8988T (cell line): ENCODE measurements around the gene SEC63.
A peak's percentile ranks its signal among the peaks of the same experiment; 100 is the strongest.

Source experiments
- DNase-seq: peaks from one replicate; pipeline ENCODE4 v3.0.0; 2011

The SEC63 gene

DNA sequence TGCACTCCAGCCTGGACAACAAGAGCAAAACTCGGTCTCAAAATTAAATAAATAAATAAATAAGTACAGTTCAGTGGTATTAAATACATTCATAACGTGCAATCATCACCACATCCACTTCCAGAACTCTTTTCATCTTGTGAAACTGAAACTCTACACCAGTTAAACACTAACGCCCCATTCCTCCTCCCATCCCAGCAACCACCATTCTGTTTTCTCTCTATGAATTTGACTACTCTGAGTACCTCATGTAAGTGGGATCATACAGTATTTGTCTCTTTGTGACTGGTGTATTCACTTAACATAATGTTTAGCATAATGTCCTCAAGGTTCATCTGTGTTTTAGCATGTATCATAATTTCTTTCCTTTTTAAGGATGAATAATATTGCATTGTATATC, 104.8 kb downstream of the SEC63 start:
- no peak for DNase-seq

DNA sequence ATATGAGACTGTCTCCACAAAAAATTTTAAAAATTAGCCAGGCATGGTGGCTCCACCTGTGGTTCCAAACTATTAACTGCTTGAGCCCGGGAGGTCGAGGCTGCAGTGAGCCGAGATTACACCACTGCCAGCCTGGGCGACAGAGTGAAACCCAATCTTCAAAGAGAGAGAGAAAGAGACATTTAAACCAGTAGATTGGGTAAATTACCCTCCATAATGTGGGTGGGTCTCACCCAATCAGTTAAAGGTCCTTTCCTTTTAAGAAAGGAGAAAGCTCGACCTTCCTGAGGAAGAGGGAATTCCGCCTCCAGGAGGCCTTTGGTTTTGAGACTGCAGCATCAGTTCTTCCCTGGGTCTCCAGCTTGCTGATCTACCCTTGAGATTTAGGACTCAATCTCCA, 108.7 kb downstream of the SEC63 start:
- DNase-seq: no peak

DNA sequence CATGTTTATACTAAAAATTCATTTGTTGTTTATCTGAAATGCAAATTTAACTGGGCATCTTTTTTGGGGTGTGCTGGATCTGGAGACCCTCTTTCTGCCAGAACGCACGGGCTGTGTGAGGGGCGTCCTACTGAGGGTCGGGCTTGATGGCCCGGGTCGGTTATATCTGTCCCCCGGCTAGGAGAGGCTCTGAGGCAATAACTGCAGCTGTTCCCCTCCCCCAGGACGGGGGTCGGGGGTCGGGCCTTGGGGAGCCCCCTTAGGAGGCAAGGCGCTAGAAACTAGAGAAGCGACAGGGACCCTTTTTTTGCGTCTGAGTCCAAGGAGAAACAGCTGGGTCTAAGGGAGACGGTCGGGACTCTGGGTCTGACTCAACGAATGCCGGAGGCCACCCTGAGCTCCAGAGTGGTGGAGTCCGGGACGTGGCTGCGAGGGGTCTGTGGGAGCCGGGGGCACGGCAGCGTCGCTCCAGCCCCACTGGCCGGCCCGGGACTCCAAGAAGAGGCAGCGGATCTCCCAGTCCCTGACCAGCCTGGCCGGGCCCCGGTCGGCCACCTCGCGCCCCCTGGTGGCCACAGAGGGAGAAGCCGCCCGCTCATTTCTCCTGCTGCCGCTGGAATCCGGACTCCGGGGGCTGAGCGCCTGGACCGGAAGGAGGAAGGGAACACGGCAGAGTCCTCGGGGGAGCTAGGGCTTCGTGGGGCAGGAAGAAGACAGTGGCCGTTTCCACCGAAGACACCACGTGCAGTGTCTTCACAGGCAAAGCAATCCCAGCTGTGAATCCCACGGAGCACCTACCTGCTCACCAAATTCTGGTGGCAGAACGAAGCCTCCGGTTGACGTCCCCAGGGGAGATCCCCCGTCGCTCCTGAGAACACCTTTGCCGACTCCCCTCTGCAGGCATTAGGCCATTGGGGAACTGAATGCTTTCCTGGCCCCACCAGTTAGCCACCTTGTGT, 109.9 kb downstream of the SEC63 start:
- peak; percentile 77 for DNase-seq

DNA sequence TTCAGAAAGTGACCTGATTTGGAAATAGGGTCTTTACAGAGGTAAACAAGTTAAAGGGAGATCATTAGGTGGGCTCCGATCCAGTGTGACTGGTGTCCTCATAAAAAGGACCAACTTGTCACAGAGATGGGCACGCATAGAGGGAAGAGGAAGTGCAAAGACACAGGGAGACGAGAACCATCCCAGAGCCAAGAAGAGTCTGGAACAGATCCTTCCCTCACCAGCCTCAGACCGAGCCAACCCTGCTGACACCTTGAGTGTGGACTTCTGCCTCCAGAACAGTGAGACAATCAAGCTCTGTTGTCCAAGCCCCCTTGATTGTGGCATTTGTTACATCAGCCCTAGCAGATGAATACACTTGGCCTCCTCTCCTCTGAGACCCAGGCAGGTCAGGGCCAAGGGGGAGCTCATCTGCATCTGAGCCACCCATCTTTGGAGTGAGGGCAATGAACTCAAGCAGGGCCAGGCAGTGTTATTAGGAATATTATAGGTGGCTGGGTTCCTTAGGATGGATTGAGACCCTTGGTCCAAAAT, 111.7 kb downstream of the SEC63 start:
- DNase-seq: no peak

DNA sequence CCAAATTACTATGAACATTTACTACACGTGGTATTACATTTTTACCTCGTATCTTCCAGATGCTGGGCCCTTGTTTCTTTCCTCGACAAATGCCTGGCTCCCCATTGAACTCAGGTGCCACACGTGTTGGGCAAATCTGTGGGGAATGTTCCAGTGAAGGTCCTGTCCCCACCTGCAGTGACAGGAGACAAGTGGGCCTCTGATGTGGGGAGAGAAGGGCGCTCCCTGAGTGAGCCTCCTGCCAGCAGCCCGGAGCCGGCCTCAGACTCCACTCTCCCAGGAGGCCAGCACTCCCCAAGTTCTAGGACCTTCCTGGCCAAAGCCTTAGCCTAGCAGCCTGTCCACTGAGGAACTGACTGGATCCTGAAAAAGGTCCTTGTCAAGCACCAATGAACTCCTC, 112.2 kb downstream of the SEC63 start:
- DNase-seq: no peak

DNA sequence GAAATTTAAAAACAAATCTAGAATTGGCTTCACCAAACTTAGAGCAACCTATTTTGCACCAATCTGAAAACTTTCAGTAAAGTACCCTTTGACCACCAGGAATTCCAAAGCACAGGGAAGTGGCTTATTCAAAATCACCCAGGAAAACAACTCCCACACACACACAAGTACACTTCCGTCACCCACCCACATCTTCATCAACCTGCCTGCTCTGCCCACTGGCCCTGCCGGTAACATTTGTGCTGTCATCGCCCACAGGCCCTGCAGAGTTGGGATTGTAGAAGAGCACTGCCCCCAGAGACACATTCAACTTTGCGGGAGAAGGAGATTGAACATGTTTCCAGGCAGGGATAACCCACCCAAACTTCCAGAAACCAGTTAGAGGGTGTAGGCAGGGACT, 114.6 kb downstream of the SEC63 start:
- DNase-seq: no peak

DNA sequence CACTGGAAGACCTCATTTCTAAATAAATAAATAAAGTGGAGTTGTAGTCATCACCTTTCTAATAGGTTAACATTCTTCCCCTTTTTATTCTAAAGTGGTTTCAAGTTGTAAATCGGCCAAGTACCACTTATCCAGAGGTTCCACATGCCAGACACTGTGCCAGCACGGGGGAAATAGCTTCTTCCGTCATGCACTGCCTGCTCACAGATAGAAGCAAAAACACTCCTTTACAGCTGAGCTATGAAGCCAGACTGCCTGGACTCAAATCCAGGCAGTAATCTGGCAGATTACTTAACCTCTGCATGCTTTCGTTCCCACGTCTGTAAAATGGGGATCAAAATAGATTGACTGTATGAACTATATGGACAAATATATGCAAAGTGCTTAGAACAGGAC, 116.7 kb downstream of the SEC63 start:
- no peak for DNase-seq

DNA sequence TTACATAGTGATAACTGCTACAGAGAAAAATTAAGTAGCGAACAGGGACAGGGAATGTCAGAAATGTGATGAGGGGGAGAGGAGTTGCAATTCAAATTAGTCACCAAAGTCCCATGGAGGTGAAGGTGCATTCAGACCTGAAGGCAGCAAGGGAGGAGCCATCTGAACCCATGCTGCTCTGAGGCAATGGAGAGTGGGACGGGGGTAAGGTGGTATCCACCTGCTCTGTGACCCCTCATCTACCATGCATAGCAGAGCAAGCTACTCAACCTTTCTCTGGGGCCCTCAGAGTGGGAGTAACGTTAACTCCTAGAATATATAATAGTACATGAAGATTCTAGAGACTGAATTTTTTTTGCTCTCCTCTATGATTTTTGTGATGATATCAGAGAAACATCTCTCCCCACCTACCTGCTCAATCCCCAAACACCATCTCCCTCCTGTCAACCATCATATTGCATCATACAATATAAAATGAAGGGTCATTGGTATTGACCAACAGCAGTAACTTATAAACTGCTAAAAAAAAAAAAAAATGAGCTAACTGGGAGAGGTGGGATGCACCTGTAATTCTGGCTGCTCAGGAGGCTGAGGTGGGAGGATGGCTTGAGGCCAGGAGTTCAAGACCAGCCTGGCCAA, 117.3 kb downstream of the SEC63 start:
- DNase-seq: no peak

DNA sequence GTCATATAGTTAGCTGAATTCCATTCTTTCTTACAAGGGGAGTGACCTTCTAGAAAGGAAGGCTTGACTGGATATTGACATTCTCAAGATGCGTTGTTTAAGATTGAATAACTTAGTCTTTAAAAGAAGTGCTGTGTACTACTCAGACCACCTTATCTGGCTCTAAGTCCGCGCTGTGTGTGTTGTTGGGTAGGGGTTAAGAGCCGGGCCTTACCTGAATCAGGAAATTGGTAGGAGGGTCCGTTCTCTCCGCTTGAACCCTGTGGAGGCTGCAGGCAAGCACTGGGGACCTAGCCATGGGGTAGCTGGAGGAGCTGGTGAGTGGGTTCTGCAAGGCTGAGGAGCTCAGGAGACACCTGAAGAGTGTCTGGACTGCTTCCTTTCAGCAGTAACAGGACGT, 124.9 kb downstream of the SEC63 start:
- DNase-seq: no peak

DNA sequence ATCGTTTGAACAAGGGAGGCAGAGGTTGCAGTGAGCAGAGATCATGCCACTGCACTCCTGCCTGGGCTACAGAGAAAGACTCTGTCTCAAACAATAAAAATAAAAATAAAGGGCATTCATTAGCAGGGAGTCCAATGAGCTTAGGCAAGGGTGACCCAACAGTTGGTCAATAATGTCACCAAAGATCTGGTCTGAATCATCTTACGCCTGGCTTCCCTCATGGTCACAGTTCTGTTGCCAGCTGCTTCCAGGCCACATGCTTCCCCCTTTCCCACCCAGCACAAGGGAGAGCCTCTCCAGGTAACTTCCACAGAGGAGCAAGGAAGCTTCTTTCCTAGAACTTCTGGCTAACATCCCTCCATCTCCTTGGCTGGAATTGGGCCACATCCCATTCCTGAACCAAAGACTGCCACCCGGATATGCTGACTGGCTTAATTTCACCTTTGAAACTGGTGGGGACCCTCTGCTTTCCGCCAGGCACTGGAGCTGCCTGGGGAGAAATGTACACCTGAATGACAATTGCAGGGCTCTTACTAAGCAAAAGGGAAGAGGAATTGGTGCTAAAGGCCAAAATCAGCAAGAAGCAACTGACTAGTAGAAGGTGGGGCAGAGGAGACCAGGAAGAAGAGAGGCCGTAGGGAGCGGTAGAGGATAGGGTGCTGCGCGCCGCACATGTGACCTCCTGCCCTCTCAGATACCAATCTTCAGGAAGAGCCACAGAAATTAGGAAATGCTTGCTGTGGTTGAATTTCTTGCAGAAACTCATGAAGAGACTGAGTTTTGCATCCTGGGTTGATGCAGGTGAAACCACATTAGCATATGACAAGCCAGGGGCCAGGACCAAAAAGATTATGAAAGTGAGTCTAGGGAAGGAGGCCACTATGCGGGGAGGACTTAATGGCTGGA, 125.6 kb downstream of the SEC63 start:
- no peak for DNase-seq

DNA sequence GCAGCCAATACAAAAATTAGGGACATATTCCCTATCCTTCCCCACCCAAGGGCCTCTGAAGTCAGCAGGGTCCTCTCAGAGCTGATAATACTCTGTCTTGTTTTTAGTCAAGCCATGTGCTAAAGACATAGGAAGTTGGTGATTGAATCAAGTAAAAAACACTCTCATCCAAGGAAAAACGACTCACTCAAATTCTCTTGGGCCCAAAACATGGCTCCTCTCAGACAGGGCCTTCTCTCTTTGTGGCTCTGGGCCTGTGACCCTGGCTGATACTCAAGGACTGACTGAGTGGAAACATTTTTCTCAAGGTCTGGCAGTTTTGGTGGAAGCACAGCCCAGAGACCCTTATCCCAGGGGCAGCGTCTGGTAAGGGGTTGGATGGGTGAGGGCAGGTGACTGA, 127.9 kb downstream of the SEC63 start:
- no peak for DNase-seq

DNA sequence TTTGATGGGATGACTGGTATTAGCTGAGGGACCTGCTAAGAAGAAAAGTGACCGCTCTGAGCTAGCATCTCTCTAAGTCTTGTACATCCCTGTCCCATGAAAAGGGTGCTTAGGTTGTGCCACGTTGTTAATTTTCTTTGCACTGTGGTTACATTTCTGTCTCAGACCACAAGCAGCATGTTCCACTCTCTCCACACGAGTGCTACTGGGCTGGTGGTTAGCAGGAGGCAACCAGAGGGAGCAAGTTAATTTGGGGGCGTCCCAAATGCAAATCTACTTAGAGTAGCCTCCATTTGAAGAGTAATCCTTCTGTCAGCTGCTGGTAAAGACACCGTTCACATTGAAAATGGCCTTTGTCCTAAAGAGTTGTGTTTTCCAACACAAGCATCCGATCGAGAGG, 130.5 kb downstream of the SEC63 start:
- DNase-seq: no peak

DNA sequence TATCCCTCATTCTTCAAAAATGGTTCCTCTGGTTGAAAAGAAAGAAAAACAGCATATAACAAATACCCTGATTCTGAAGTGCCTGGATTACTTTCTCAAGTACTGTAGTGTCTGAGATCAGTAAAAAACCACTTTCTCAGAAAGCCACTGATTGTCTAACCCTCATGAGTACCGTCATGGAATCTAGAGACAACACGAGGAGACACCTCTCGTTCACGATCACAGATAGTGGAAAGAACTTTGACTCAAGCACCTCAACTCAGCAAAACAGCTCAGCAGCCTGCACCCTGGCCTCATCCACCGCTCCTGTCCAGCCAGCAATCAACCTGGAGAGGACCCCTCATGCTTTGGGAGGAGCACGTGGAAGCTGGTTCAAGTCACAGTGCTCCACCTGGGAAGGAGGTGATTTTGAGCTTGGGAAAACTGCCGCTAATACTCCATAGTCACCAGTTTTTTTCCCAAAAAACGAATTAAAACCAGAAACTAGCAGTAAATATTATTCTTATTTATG, 134.9 kb downstream of the SEC63 start:
- no peak for DNase-seq

DNA sequence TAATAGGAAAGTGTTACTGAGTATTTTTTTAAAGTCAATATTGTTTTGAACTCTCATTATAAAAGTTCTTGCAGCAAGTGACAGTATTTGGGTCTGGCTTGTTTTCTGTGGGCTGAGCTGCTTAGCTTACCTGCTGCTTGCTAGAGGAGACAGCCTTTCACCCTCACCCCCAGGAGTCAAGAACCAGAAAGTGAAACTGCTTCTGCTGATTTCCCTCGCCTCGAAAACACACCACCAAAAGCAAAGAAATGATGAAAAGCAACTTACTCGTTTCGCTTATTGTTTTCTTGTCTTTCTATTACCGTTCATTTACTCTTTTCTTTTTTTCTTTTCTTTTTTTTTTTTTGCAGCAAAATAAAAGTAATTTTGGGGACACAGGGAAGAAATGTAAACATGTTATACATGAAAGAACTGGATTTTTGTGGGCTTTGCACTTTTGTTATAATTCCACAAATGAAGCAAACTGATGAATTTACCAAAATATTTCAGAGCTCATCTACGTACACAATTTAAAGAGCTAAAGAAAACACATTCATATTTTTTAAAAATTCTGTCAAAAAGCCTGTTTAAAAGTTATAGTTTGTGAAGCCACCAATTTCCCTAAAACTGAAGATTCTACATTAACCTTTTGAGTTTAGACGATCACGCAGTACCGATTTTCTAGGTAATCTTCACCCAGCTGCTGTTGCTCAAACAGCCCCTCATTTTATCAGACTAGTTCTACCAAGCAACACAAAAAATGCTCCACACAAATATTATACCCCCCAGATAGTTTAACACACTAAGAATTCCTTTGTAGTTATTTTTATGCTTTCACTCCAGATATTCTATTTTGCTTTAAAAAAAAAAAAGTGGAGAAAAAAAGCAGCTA, 135.6 kb downstream of the SEC63 start:
- no peak for DNase-seq

DNA sequence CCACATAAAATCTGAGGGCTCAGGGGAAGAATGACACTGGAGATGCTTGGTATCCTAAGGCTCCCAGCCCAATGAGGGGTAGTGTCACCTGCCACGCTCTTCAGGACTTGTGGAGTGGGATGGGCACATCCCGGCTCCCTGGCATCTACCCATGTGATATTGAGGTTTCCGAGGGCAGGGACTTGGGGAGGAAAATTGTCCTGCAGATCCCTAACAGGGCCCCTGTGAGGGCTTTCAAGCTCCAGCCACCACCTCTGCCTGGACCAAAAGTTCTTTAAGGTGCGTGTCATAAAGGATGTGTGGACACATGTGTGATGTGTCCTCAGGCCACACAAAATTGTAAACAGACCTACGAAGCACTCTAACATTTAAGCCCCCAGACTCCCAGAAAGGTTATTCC, 136.4 kb downstream of the SEC63 start:
- no peak for DNase-seq

DNA sequence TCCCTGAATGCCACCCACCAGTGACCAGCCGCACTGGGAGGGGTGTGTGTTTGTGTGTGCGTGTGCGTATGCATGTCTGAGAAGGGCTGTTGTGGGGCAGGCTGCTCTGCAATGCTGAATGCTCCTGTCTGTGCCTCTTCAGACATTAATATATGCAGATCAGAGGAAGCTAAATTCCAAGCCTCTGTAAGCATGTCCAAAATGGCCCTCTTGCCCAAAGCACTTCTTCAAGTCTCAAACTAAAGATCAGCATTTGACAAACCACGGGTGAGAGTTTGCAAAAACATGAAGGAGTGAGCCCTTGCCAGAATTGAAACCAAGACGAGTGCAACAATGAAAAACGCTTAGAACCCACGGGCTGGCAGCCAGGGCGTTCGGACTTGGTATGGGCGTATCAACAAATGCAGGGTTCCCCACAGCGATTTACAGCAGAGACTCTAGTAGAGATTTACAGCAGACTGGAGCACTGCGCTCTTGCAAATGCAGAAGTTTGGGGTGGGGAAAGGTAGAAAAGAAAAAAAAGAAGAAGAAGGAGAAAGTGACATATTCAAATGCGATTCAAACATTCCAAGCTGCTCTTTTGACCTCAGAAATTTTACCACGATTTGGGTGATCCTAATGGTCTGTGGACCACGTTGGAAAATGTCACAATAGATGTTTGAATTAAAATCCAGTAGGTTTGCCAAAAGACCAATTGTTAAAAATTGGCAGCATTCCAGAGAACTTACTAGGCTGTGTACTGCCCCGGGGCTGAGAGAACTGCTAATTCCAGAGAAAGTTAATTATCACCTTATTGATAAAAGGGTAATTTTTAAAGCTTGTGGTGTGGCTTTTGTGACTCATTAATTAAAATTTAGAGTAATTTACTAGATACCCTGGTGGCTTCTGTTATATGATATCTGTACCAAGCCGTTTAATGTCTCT, 137.4 kb downstream of the SEC63 start:
- no peak for DNase-seq

DNA sequence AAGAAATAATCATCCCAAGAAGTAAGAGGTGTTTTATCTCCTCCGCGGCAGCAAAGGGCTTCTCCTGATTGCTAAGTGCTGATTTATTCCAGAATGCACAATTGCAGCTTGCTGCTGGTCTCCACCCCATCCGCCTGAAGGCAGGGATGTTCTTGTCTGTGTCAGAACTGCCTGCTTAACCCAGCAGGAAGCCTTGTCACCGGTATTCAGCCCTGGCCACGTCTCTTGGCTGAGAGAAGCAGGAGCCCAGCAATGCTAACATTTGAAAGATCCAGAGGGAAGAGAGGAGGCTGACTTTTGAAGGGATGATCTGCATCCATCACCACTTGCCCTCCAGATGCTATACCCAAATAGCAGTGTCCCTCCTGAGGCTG, 138.1 kb downstream of the SEC63 start:
- no peak for DNase-seq

DNA sequence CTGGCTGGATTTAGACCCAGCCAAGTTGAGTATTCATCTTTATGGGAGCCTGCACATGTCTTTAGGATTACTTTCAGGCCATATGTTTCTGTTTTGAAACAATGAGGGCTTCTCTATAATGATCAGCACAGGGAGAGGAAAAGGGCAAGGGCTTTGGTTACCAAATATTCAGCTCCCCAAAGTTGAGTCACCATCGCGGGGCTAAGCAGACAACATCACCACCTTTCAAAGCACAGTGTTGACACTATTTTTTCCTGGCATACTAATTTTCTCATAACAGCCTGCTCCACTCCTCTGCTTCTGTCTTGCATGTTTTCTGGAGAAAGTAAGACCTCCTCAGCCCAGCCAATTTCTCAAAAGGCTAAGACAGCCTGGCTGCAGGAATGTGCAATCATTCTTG, 138.8 kb downstream of the SEC63 start:
- DNase-seq: no peak

DNA sequence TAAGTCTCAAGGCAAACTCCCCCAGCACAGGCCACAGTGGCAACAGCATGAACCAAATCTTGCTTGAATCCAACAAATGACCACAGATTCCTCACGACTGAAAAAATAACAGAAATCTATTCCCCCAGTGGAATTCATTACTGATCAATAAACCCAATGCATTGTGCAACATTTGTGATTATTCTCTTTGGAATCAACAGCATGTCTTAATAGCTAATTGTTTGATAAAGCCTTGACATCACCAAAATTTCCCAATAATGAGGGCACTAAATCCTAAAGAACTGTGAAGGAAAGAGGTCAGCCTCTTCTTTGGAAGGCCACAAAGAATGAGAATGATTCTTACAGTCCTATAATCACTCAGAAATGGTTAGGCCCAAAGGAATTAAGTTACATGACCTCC, 139.7 kb downstream of the SEC63 start:
- no peak for DNase-seq

DNA sequence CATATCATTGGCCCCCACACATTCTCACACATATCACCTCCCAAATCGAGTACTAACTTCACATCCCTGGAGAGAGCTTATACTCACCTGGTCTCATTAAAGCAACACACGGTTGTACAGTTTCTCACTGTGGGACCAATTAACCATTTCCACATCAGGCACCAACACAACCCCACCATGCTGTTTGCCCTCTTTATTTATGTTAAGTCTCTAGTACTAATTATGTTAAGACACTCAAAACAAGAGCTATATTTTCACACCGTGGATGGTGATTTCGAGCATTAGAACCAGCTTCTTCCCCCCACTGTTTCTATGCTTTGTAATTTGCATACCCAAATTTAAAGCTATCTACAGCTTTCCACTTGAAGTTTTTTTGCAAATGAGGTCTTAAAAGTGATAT, 140.2 kb downstream of the SEC63 start:
- DNase-seq: no peak
